Spleen (tissue), 11 donors: Measurements from ENCODE around the gene TMEM147. TPM values are rescaled to one million over a fixed set of nuclear protein-coding genes. Genes with fewer than 3 reads are reported as not detected.

Experiments
- DNase-seq: peaks from one replicate; pipeline ENCODE4 v3.0.0-alpha.2; 2020
- H3K27ac ChIP-seq, 8 donors: fragments of 200-600 bp; sonication (generic) in 7 of 8; 1 replicate in 4 of 8; 2 replicates in 4 of 8; pipeline versions ENCODE4 v1.5.0 to v1.8.0; 2016 to 2021; ENCODE audit warnings: inconsistent platforms in 4 of 8, mild to moderate bottlenecking in 4 of 8, moderate library complexity in 1 of 8
- H3K27me3 ChIP-seq, 7 donors: fragments of 200-600 bp; sonication (generic) in 6 of 7; replicated peaks in 1 of 7; 1 replicate in 4 of 7; 2 replicates in 3 of 7; pipeline versions ENCODE4 v1.5.0 to v1.8.0; 2016 to 2021; ENCODE audit warnings: inconsistent platforms in 3 of 7, mild to moderate bottlenecking in 1 of 7
- H3K36me3 ChIP-seq, 6 donors: fragments of 200-600 bp; sonication (generic) in 5 of 6; 1 replicate in 4 of 6; 2 replicates in 2 of 6; pipeline versions ENCODE4 v1.5.0 to v1.8.0; 2016 to 2021; ENCODE audit warnings: inconsistent platforms in 2 of 6
- H3K4me1 ChIP-seq, 6 donors: fragments of 200-600 bp; sonication (generic) in 5 of 6; 1 replicate in 3 of 6; 2 replicates in 3 of 6; pipeline versions ENCODE4 v1.5.0 to v1.8.0; 2016 to 2021; ENCODE audit warnings: inconsistent platforms in 3 of 6
- H3K4me3 ChIP-seq, 8 donors: fragments of 200-600 bp; sonication (generic) in 7 of 8; 1 replicate in 4 of 8; 2 replicates in 4 of 8; pipeline versions ENCODE4 v1.5.0 to v1.8.0; 2016 to 2021; ENCODE audit warnings: inconsistent platforms in 4 of 8, mild to moderate bottlenecking in 4 of 8, moderate library complexity in 2 of 8
- H3K9me3 ChIP-seq, 8 donors: fragments of 200-600 bp; sonication (generic) in 7 of 8; 1 replicate in 4 of 8; 2 replicates in 4 of 8; pipeline versions ENCODE4 v1.5.0 to v1.8.0; 2016 to 2021; ENCODE audit warnings: inconsistent platforms in 4 of 8
- POLR2A ChIP-seq, 3 donors: fragments of 450-650 bp; IDR thresholded peaks; one replicate each; pipeline ENCODE4 v1.5.1; 2017; ENCODE audit warnings: antibody characterized with exemption in 3 of 3, mild to moderate bottlenecking in 1 of 3
- POLR2AphosphoS5 ChIP-seq, 3 donors: sonication (generic); formaldehyde crosslinking; IDR thresholded peaks; one replicate each; pipeline ENCODE4 v1.5.1; 2017; ENCODE audit warnings: antibody characterized with exemption in 3 of 3
- WGBS, 5 donors: extraction: QIAGEN DNeasy Blood & Tissue Kit in 3 of 5; methylation state at CpG; one replicate each; pipeline versions ENCODE4 v1.1.5 to v1.1.7; 2013 to 2018; 5-methylcytosine and 5-hydroxymethylcytosine counted together
- intact Hi-C: fragments of 100-400 bp; cut with DNase I; formaldehyde crosslinking; loops from one replicate; pipeline ENCODE4 v1.15.0; 2023; ENCODE audit warnings: low total_unique reads
- polyA plus RNA-seq, 3 donors: library from polyadenylated mRNA; stranded (reverse); fragments of 200-250 nt; gene quantifications; one replicate each; pipeline ENCODE4 v1.2.1, GENCODE V29; 2013
- total RNA-seq, 7 donors: library from RNA; depleted of rRNA in 3 of 7; stranded (reverse); fragments of >200 nt in 3 of 7; fragmentation: NEBNext Ultra II Directional in 4 of 7; extraction: Animal tissue kit (Norgen Biotek cat#: 25700) in 4 of 7; gene quantifications; one replicate each; pipeline versions ENCODE4 v1.1.0 to v1.2.1, GENCODE V29; 2016 to 2021
- TF ChIP-seq, protein P1 (sequence below), 11 experiments: fragments of 200-600 bp in 7 of 11; fragments of 450-650 bp in 4 of 11; sonication (generic) in 4 of 11; IDR thresholded peaks in 8 of 11; conservative IDR thresholded peaks in 3 of 11; 1 replicate in 7 of 11; 2 replicates in 4 of 11; pipeline versions ENCODE4 v1.4.0 to v1.8.0; 2016 to 2021; ENCODE audit warnings: antibody characterized with exemption in 11 of 11, inconsistent platforms in 4 of 11, mild to moderate bottlenecking in 1 of 11
- donor health status: healthy with polysubstance abuse.
- donor health status: DM: no; HTN: no; CAD: no; lungs with moderate emphysema.
- donor health status: DM: no; HTN: no; CAD: no.
- donor health status: Bipolar disorder and iron deficiency.
- donor health status: healthy.
- donor health status: DM: no; HTN: no; CAD: no.
- donor health status: DM: yes; HTN: yes; CAD: no.

Gene TMEM147
- total and polyA plus RNA-seq, 10 donors, result 47.6 to 88.7 (median 56.3) TPM

GRCh38 chr19:35539314-35539713, 6.1 kb upstream of the TMEM147 start:
- 74 to 80% (median 78%) methylated on average over 6 of the region's 6 CpGs for WGBS, 5 donors
- H3K27me3 ChIP-seq, result peaks cover 0 to 27% (median 4%) of the 10 kb centered on the region in 7 donors
- DNase-seq, result no peak

GRCh38 chr19:35539850-35540249, 5.6 kb upstream of the TMEM147 start:
- no peaks in the 10 kb centered on the region for H3K9me3 ChIP-seq
- DNase-seq, result no peak
- 87 to 94% (median 89%) methylated on average over 12 of the region's 12 CpGs for WGBS, 5 donors
- no peak overlapping the region for H3K4me3 ChIP-seq
- TF ChIP-seq POLR2A (IDR thresholded peaks at IDR 0.05), result no peak
- TF ChIP-seq POLR2AphosphoS5 (IDR thresholded peaks at IDR 0.05), result peak in 1 of 3 donors; percentile 31
- intact Hi-C loops, result no loop called here
- no peak overlapping the region for H3K27ac ChIP-seq
- H3K36me3 ChIP-seq, result peaks cover 0 to 8% (median 0%) of the 10 kb centered on the region in 6 donors
- H3K27me3 ChIP-seq, result peaks cover 0 to 22% (median 0%) of the 10 kb centered on the region in 7 donors
- H3K4me1 ChIP-seq, result peaks cover 5 to 17% (median 8%) of the 10 kb centered on the region in 6 donors

More at GRCh38 chr19:35539314-35539713, 6.1 kb upstream of the TMEM147 start:
- Histone ChIP-seq H3K9me3 (no peaks in the 10 kb centered on the region), H3K4me3 (no peak overlapping the region), H3K27ac (no peak overlapping the region), H3K36me3 (peaks cover 0 to 8% (median 0%) of the 10 kb centered on the region in 6 donors), H3K4me1 (peaks cover under 1 to 14% (median 3%) of the 10 kb centered on the region in 6 donors)
- TF ChIP-seq, protein P1, sequence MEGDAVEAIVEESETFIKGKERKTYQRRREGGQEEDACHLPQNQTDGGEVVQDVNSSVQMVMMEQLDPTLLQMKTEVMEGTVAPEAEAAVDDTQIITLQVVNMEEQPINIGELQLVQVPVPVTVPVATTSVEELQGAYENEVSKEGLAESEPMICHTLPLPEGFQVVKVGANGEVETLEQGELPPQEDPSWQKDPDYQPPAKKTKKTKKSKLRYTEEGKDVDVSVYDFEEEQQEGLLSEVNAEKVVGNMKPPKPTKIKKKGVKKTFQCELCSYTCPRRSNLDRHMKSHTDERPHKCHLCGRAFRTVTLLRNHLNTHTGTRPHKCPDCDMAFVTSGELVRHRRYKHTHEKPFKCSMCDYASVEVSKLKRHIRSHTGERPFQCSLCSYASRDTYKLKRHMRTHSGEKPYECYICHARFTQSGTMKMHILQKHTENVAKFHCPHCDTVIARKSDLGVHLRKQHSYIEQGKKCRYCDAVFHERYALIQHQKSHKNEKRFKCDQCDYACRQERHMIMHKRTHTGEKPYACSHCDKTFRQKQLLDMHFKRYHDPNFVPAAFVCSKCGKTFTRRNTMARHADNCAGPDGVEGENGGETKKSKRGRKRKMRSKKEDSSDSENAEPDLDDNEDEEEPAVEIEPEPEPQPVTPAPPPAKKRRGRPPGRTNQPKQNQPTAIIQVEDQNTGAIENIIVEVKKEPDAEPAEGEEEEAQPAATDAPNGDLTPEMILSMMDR (IDR thresholded peaks at IDR 0.05 in 8 of 11, conservative IDR thresholded peaks at IDR 0.05 in 3 of 11), result no peak
- TF ChIP-seq POLR2AphosphoS5 (IDR thresholded peaks at IDR 0.05) (no peak), POLR2A (IDR thresholded peaks at IDR 0.05) (no peak)
- intact Hi-C loops, result no loop called here

DNA sequence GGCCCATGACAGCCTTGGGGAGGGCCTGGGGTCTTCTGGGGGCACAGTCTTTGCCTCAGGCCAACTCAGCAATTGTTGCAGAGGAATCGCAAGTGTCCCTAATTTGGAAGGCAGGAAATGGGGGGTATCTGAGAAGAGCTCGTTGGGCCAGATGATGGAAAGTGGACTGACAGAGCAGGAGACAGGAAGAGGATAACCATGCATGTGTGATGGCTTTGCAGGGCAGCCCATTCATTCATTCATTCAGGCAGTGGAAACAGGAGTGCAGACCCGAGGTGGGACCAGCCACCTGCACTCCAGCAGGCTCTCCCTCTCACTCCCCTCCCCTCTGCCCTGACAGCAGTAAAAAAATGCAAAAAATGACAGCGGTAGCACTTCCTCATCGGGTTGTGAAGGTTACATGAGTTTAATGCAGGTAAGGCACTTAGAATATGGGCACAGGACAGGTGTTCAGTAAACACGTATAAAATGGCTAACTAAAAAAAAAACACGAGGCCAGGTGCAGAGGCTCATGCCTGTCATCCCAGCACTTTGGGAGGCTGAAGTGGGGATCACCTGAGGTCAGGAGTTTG, 5.0 kb upstream of the TMEM147 start:
- TF ChIP-seq, protein P1 (IDR thresholded peaks at IDR 0.05 in 8 of 11, conservative IDR thresholded peaks at IDR 0.05 in 3 of 11), result no peak
- TF ChIP-seq POLR2AphosphoS5 (IDR thresholded peaks at IDR 0.05), result no peak
- Histone ChIP-seq H3K9me3 (no peaks in the 10 kb centered on the region), H3K36me3 (peaks cover 0 to 8% (median 0%) of the 10 kb centered on the region in 6 donors), H3K4me1 (peaks cover 5 to 20% (median 12%) of the 10 kb centered on the region in 6 donors), H3K27ac (no peak overlapping the region), H3K4me3 (no peak overlapping the region), H3K27me3 (peaks cover 0 to 18% (median 0%) of the 10 kb centered on the region in 7 donors)
- intact Hi-C loops, result no loop called here
- DNase-seq, result no peak
- 54 to 67% (median 63%) methylated on average over 6 to 7 of the region's 7 CpGs for WGBS, 5 donors

GRCh38 chr19:35542209-35542608, 3.2 kb upstream of the TMEM147 start:
- DNase-seq, result no peak
- Histone ChIP-seq H3K4me3 (no peak overlapping the region), H3K27ac (no peak overlapping the region), H3K27me3 (peaks cover 0 to 1% (median 0%) of the 10 kb centered on the region in 7 donors), H3K36me3 (peaks cover 0 to 15% (median 0%) of the 10 kb centered on the region in 6 donors), H3K9me3 (no peaks in the 10 kb centered on the region), H3K4me1 (peaks cover 17 to 36% (median 28%) of the 10 kb centered on the region in 6 donors)
- intact Hi-C loops, result no loop called here
- no peak for TF ChIP-seq POLR2A (IDR thresholded peaks at IDR 0.05)
- TF ChIP-seq, protein P1 (IDR thresholded peaks at IDR 0.05 in 8 of 11, conservative IDR thresholded peaks at IDR 0.05 in 3 of 11), result no peak
- WGBS, 5 donors, result 92 to 100% (median 96%) methylated on average over 7 to 11 of the region's 11 CpGs
